GM18861 (cell line): ENCODE measurements around the gene PFKFB3.
"Not testable (repeated sequence)": the region's sequence is repeated elsewhere in the genome, so short reads cannot be mapped to it uniquely, and the experiment has no call there.

ENCODE experiments used
- ATAC-seq: cut with Tn5 transposase; IDR thresholded peaks from one replicate; pipeline ENCODE4 v1.9.1; 2021; ENCODE audit not compliant: unreplicated experiment

PFKFB3 gene

GRCh38 chr10:6202684-6203330 lies at the start of gene PFKFB3:
Gene PFKFB3 (plus strand): TSS chr10:6202932. CDS start chr10:6203261, 329 bp downstream.
- peak; percentile 54 for ATAC-seq

DNA sequence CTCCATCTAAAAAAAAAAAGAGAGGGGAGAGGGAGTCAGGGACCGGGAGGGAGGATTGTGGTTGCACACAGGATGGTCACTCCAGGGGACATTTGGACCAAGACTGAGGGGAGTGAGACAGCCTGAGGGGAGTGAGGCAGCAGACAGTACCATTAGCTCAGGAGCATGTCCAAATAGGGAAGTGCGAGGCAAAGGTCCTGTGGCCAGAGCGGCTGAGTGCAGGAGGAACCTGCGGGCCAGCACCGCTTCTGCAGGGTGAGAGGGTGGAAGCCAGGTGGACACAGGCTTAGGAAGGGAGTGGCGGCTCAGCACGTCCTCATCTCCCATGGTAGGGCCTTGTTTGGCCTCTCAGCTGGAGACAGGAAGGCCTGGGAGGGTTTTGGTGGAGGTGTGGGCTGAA lies 48.9 kb upstream of the PFKFB3 start:
- no peak for ATAC-seq

DNA sequence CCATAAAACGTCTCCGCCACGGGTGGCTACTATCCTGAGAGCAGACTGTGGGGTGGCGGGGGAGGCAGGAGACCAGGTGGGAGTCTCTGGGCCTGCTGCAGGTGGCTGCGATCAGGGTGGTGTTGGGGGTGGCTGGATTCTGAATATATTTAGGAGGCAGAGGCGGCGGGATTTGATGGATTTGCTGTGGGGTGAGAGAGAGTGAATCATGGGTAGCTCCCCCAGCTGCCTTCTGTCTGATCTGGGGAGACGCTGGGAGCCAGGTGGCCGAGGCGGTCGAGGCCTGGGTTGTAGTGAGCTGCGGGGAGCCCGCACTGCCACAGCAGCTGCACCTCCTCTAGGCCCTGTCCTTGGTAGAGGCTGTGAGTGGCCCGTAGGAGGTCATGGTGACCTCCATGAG lies 48.2 kb upstream of the PFKFB3 start:
- ATAC-seq, result no peak

- no peak for ATAC-seq
Measured at GRCh38 chr10:6158276-6158675, 44.5 kb upstream of the PFKFB3 start.

GRCh38 chr10:6161921-6162320 lies 40.8 kb upstream of the PFKFB3 start:
- no peak for ATAC-seq

DNA sequence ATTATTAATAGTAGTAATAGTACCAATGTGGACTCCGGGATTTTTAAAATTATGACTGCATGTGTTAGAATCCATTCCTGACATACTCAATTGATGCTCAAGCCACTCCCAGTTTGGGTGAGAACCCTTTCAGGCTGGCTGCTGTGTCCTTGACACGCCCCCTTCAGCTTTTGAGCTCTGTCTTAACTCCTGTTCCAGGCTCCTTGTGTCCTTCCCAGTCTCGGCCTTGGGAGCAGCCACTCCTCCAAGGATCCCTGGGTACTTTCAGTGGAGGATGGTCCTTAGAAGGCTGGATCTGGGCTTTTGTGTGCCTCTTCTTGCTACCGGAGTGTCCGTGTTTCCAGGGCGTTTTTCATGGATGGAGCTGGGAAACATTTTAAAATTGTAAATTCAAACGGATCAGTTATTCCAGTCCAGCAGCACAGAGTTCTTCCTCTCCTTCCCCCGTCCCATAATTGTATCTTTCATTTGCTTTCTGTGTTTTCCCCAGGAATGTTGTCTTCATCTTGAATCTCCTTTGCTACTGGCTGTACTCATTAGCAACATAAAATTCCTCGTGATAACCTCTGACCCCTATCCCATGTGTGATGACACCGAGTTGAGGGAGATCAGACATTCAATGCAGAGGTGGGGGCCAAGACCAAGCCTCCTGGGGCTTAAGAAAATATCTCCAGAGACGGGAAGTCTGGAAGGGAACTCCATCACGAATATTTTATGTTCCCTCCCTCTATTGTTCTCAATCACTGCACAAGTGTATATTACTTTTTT lies 40.0 kb upstream of the PFKFB3 start:
- no peak for ATAC-seq

DNA sequence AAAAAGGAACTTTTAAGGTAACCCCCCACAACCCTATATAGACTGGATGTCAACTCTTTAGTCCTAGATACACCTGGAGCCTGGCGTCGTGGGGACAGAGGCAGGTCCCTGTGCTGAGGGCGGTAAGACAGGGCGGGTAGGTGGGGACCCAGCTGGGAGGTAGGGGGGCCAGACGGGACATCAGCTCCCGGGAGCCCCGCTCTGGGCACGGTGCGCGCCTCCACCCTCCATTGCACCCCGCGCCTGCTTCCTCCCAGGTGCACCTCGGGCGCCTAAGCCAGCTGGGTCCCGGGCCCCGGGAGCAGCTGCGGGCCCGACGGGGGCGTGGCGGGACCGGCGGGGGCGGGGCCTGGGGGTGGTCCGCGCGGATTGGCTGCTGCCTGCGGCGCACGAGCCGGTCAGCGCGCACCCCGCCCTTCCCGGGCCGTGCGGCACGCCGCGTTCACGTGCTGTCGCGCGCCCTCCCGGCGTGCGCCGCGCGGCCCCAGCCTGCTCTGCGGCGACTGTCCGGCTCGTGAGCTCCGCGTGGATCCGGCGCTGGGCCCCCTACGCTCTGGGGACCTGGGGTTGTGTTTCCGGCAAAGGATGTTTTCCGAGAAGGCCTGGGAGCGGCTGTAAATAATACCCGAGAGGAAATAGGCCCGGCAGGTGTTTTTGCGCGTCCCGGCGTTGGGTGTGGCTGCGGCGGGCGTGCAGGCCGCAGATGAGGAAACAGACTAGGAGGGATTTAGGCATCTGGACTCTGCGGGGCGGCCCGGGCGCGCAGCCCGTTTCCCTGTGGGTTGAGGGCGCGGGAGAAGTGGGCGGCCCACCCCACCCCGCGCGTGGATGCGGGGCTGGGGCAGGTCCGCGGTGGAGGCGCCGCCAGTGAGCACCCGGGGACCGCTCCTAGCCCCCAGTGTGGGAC lies 39.1 kb upstream of the PFKFB3 start:
- ATAC-seq, result peak; percentile 90

DNA sequence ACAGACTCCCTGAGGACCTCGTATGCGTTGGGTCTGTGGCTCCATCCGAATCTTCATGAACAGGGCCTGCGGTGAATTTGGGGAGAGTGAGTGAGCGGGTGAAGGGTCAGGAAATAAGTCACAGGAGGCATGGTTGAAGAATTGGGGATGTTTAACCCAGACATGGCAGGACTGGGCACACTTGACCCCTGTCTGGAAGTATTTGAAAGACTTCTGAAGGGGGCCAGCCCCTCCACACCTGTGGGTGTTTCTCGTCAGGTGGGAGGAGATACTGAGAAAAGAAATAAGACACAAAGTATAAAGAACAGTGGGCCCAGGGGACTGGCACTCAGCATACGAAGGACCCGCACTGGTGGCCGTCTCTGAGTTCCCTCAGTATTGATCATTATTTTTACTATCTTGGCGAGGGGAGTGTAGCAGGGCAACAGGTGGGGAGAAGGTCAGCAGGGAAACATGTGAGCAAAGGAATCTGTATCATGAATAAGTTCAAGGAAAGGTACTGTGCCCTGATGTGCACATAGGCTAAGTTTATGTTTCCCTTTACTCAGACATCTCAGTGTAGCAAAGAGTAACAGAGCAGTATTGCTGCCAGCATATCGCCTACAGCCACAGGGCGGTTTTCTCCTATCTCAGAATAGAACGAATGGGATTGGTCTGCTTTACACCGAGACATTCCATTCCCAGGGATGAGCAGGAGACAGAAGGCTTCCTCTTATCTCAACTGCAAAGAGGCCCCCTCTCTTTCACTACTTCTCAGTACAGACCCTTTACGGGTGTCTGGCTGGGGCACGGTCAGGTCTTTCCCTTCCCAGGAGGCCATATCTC lies 38.2 kb upstream of the PFKFB3 start:
- no peak for ATAC-seq

- no peak for ATAC-seq
Measured at GRCh38 chr10:6165221-6165725, 37.5 kb upstream of the PFKFB3 start.

DNA sequence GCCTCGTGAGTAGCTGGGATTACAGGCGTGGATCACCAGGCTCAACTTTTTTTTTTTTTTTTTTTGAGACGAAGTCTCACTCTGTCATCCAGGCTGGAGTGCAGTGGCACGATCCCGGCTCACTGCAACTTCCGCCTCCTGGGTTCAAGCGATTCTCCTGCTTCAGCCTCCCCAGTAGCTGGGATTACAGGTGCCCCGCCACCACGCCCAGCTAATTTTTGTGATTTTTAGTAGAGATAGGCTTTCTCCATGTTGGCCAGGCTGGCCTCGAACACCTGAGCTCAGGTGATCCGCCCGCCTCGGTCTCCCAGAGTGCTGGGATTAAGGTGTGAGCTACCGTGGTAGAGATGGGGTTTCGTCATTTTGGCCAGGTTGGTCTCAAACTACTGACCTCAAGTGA lies 36.8 kb upstream of the PFKFB3 start:
- ATAC-seq, result not testable (repeated sequence)

- ATAC-seq, result no peak
Measured at GRCh38 chr10:6167456-6167855, 35.3 kb upstream of the PFKFB3 start.

DNA sequence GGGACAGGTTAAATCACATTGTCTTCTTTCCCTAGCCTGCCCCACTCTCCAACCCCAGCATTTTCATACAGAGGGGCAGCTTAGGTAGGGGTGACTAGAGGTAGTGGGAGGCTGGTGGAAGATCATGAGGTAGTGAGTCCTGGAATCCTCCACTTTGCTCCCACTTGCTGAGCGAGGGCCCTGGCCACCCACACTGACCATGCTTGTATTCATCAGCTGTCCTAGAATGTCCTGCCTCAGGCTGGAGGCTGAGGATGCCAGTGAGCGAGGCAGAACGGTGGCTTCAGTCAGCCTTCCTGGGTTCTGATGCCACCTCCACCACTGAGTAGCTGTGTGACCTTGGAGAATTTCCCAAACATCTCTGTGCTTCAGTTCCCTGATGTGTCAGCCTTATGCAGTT lies 34.6 kb upstream of the PFKFB3 start:
- ATAC-seq, result no peak

DNA sequence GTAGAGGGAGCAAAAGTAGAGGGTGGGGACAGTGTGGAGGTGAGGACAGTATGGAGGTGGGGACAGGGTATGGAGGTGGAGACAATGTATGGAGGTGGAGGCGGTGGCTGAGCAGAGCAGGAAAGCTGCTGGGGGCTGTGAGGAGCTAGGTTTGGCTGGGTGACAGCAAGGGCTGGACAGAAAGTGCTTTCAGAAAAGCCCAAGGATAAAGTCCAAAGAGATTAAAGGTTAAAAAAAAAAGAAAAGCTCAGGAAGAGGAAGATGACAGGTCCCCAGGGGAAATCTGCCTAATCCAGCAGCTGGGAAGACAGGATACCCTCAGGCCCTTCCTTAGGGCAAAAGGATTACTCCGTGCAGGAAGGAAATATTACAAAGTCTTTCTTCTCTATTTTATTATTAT lies 32.1 kb upstream of the PFKFB3 start:
- no peak for ATAC-seq

DNA sequence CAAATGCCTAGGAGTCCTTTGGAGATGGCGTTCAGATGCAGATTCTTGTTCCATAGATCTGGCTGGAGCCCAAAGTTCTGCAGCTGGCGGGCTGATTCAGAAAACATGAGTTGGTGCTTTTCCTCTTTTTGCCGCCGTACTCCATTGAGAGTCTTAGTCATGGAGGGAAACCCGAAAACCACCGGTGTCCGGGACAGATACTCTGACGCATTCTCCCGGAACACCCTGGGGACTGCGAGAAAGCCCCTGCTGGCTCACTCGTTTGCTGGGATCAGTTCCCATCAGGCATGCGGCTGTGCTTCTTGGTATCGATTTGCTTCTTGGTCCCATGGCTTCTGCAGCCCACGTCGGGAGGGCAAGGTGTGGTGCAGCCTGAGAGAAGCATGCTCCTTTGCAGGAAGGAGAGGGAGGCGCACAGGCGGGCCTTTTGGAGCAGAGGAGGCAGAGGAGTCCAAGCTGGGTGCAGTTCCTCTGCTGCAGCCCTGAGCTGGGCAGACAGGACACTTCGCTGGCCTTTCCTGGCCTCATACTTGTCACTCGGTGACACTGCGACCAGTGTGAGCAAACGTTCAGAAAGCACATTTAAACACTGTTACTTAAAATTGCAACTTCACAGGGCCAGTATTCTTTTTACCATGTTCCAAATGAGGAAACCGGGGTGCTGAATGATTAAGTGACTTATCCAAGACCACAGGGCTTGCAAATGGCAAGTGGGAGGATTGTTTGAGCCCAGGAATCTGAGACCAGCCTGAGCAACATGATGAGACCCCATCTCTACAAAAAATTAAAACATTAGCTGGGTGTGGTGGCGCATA lies 30.6 kb upstream of the PFKFB3 start:
- peak; percentile 37 for ATAC-seq

DNA sequence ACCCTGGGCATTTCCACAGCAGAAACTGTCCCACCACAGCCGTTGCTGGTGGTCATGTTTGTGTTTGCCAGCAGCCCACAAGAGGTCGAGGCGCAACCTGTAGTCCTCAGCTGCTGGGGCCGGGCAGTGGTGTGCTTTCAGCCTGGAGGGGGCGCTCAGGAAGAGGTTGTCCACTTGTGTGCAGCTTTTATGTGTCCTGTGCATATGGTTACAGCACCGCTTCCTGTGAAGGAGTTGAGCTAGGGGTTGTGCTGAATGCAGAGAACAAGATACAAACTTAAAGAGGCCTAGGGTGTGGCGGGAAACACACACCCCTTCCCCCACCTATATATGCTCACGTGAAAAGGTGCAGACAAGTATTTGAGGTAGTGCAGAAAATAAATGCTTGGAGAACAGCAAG lies 29.5 kb upstream of the PFKFB3 start:
- ATAC-seq, result no peak

DNA sequence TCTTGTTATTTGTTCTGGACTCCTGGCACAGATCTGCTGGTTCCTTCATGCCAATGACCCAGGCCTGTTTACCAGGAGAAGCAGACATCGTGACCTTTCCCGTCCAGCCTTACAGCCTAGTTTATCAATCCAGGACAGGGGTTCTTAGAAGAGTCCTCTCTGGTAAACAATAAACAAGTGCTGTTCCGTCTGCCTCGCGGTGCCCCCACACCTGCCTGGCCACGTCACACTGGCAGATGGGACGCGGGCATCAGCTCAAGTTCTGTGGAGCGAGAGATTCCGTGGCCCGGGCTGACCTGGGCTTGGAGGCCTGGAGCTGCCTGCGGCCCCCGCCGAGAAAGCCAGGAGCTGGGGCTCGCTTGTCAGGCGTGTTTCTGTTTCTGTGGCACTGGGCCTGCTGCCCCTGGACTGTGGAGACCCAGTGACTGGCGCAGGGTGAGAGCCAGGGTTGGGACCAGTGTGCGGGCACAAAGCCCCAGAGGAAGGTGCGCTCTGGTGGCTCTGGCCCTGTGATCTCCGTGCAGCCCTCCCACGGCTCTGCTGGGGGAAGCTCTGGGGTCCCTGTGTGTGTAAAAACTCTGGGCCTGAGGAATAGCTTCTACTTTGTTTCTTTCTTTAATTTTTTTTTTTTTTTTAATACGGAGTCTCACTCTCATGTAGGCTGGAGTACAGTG lies 28.4 kb upstream of the PFKFB3 start:
- no peak for ATAC-seq

DNA sequence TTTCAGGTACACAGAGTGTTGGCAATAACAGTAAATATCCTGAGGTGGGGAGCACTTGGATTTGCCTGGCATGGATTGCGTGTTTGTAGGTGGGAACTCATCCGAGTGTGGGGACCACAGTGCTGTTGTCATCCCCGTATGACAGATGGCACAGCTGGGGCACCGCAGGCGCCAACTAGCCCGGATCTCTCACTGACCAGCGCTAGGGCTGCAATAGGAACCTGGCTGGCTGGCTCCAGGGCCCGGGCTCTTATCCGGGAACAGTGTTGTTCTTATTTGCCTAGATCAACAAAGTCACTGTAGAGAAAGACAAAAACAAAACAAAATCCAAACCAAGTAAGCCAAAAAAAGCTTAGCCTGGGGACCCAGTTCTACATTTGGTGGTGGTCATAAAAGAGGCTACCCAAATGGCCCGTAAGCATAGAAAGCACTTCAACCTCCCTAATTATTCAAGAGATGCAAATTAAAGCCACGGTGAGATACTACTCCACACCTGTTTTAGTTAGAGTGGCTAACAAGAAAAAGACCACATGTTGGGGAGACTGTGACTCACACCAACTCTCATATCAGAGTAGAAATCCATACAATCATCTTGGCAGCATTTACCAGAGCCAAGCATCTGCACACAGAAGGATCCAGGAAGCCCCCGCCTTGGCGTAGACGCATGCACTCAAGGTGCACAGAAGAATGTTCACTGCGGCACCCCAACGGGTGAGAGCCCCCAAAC lies 27.2 kb upstream of the PFKFB3 start:
- no peak for ATAC-seq

- no peak for ATAC-seq
Measured at GRCh38 chr10:6176691-6177231, 26.0 kb upstream of the PFKFB3 start.
